C1 segment of cervical spinal cord (tissue), 14 donors: ENCODE results near the gene PPY.
"Not testable (repeated sequence)": the region's sequence is repeated elsewhere in the genome, so short reads cannot be mapped to it uniquely, and the experiment has no call there.

ENCODE experiments used
- DNase-seq, 14 donors: peaks; one replicate each; lab custom pipeline; 2025; lab: John Stamatoyannopoulos, UW

The PPY gene

GRCh38 chr17:43942051-43942685 lies at the start of gene PPY:
Gene PPY, minus strand, starts transcription at chr17:43942476. Its CDS starts 822 bp downstream, at chr17:43941654.
- DNase-seq, result no peak

- no peak for DNase-seq
Observed at GRCh38 chr17:43988301-43988700, 46.0 kb upstream of the PPY start.

GRCh38 chr17:43987131-43988021 lies 45.1 kb upstream of the PPY start:
- no peak for DNase-seq

GRCh38 chr17:43986225-43986981 lies 44.1 kb upstream of the PPY start:
- DNase-seq, result no peak

- DNase-seq, result no peak
Observed at GRCh38 chr17:43984521-43984920, 42.2 kb upstream of the PPY start.

GRCh38 chr17:43983515-43984411 lies 41.5 kb upstream of the PPY start:
- no peak for DNase-seq

GRCh38 chr17:43983196-43983514 lies 40.9 kb upstream of the PPY start:
- DNase-seq, result no peak

- no peak for DNase-seq
Observed at GRCh38 chr17:43982171-43982570, 39.9 kb upstream of the PPY start.

GRCh38 chr17:43979671-43980070 lies 37.4 kb upstream of the PPY start:
- DNase-seq, result no peak

- DNase-seq, result no peak
Observed at GRCh38 chr17:43979011-43979410, 36.7 kb upstream of the PPY start.

- DNase-seq, result no peak
Observed at GRCh38 chr17:43978078-43978477, 35.8 kb upstream of the PPY start.

GRCh38 chr17:43976963-43977837 lies 34.9 kb upstream of the PPY start:
- DNase-seq, result no peak

- DNase-seq, result no peak
Observed at GRCh38 chr17:43975898-43976297, 33.6 kb upstream of the PPY start.

- no peak for DNase-seq
Observed at GRCh38 chr17:43974382-43975266, 32.3 kb upstream of the PPY start.

- DNase-seq, result not testable (repeated sequence)
Observed at GRCh38 chr17:43972444-43973212, 30.4 kb upstream of the PPY start.

- not testable (repeated sequence) for DNase-seq
Observed at GRCh38 chr17:43971436-43971835, 29.2 kb upstream of the PPY start.

GRCh38 chr17:43970366-43970765 lies 28.1 kb upstream of the PPY start:
- no peak for DNase-seq

- no peak for DNase-seq
Observed at GRCh38 chr17:43967251-43967875, 25.1 kb upstream of the PPY start.
